Activated T-cell treated with anti-CD3 and anti-CD28 coated beads, Interleukin-2, amount 50 U/mL, for 24 hours (primary cell): ENCODE data around the gene TAF13.

Experiments
- DNase-seq: peaks from one replicate; pipeline ENCODE4 v3.0.0-alpha.2; 2020
- H3K27ac Mint-ChIP-seq: 2 replicates; pipeline ENCODE4 v1.8.0; 2020; ENCODE audit warnings: mild to moderate bottlenecking, mixed read lengths
- H3K27me3 Mint-ChIP-seq: 2 replicates; pipeline ENCODE4 v1.8.0; 2020; ENCODE audit warnings: mixed read lengths
- H3K36me3 Mint-ChIP-seq: 2 replicates; pipeline ENCODE4 v1.8.0; 2020; ENCODE audit warnings: low read depth, mixed read lengths
- H3K4me1 Mint-ChIP-seq: 2 replicates; pipeline ENCODE4 v1.8.0; 2020; ENCODE audit warnings: low read depth, mixed read lengths
- H3K4me3 Mint-ChIP-seq: 2 replicates; pipeline ENCODE4 v1.8.0; 2020; ENCODE audit warnings: mild to moderate bottlenecking, moderate library complexity, mixed read lengths
- H3K9me3 Mint-ChIP-seq: 2 replicates; pipeline ENCODE4 v1.8.0; 2020; ENCODE audit warnings: mixed read lengths

TAF13 gene

DNA sequence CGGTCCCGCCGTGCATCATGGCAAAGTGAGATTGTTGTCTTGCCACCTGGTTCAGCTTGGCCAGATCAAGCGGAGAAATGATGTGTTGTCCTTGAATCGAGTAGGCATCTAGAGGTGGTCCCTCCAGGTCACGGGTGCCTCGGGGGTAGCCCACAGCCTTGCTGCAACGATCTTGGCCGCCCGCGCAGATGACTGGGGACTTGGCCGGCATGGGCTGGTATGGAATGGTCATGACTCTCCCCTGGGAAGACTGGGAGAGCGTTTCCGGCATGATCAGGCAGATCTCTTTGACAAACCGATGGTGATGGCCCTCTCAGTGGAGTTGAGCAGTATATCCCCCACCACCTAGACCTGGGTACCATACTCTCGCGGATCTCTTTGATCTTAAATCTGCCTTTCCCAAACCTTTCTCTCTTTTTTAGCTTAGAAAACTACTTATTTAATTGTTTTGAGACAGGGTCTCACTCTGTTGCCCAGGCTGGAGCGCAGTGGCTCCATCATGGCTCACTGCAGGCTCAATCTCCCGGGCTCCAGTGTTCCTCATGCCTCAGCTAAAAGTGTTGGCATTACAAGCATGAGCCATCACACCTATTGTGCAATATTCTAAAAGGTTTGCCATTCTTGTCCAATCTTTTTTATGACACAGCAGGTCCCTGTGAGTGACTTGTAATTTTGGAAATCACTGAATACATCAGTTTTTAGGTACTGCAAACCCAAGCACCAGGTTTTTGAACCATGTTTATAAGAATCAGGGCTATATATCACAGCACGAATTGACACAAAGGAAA, 28.8 kb upstream of the TAF13 start:
- H3K27me3 Mint-ChIP-seq, result no peaks in the 10 kb centered on the region
- no peaks in the 10 kb centered on the region for H3K9me3 Mint-ChIP-seq
- no peak for DNase-seq
- H3K27ac Mint-ChIP-seq, result no peak overlapping the region
- peaks cover 17% of the 10 kb centered on the region for H3K4me1 Mint-ChIP-seq
- no peak overlapping the region for H3K4me3 Mint-ChIP-seq
- peaks cover 45% of the 10 kb centered on the region for H3K36me3 Mint-ChIP-seq

DNA sequence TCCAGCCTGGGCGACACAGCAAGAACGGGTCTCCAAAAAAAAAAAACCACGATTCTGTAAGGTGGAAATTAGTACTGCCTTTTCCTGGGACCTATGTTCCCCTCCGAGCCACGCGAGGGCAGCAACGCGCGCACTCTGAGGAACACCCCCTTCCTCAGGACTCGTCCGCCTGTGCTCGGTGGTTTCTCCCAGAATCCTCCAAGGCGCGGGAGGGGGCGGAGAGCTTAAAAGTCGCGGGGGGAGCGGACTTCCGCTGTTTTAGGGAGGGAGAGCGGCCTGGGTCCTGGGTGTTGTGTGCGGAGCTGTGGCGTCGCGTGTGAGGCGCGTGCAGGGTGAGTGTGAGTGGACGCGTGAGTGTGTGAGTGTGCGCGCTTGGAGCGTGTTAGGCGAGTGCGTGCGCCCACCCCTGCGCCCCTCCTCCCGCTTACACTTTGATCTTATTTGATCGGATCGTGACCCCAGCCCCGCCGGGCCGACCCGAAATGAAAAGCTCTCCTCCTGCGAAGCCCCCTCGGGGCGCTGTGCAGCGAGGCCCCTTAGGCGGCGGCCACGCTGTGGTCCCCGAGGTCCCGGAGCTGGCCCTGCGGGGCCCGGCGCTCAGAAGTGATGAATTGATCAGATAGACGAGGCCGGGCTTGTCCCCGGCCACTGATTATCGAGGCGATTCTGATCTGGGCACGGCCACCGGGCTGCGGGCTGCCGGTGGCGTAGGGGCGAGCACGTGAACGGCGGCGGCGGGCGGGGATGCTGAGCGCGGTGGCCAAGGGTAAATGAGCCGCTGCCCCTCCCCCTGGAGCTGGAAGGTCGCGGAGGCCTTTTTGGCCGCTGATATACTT, 24.4 kb upstream of the TAF13 start:
- DNase-seq, result peak; percentile 97
- Mint-ChIP-seq H3K36me3 (peaks cover 63% of the 10 kb centered on the region), H3K9me3 (no peaks in the 10 kb centered on the region), H3K4me3 (peak overlapping the region; percentile 95), H3K4me1 (peaks cover 21% of the 10 kb centered on the region), H3K27me3 (no peaks in the 10 kb centered on the region), H3K27ac (peak overlapping the region; percentile 96)

GRCh38 chr1:109096120-109096519, 20.3 kb upstream of the TAF13 start:
- Mint-ChIP-seq H3K4me1 (peaks cover 36% of the 10 kb centered on the region), H3K4me3 (no peak overlapping the region), H3K27ac (peak overlapping the region; percentile 29), H3K36me3 (peaks cover 68% of the 10 kb centered on the region), H3K9me3 (no peaks in the 10 kb centered on the region), H3K27me3 (no peaks in the 10 kb centered on the region)
- no peak for DNase-seq

DNA sequence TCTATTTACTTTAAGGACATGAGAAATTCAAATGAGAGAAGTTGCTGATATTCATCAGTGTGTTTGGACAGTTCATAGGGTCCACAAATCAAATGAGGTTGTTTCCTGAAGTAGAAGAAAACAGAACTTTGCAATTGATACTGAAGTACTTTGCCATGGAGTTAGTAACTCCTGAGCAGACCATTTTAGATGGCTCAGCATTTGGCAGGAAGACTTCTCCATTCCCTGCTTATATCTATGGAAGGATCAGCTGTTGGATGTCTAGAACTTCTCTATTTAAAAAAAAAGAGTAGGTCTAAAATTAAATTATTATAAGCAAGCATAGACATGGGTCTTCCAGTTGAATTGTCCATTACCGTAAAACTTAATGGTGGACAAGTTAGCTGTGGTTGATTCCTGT, 19.8 kb upstream of the TAF13 start:
- Mint-ChIP-seq H3K4me3 (no peak overlapping the region), H3K27ac (no peak overlapping the region), H3K4me1 (peaks cover 36% of the 10 kb centered on the region), H3K9me3 (no peaks in the 10 kb centered on the region), H3K27me3 (no peaks in the 10 kb centered on the region), H3K36me3 (peaks cover 66% of the 10 kb centered on the region)
- DNase-seq, result no peak

DNA sequence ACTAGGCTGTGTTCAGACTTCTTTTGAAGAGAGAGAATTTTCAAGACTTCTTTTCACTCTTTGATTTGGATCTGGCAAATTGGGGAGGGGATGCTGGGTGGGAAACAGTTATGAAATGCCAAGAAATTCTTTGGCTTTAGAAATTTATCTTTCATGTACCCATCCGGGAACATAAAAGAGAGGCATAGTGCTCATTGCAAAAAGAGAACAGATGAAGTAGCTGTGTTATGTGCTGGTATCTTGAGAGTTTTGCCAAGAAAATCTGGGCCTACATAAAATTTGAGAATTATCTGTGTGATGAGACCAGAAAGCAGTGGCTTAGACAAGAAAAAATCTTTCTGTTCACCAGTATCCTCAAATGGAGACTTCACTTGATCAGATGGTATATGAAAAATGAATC, 19.1 kb upstream of the TAF13 start:
- Mint-ChIP-seq H3K4me1 (peaks cover 38% of the 10 kb centered on the region), H3K27ac (peak overlapping the region; percentile 79), H3K27me3 (no peaks in the 10 kb centered on the region), H3K36me3 (peaks cover 68% of the 10 kb centered on the region), H3K4me3 (no peak overlapping the region), H3K9me3 (no peaks in the 10 kb centered on the region)
- DNase-seq, result no peak

DNA sequence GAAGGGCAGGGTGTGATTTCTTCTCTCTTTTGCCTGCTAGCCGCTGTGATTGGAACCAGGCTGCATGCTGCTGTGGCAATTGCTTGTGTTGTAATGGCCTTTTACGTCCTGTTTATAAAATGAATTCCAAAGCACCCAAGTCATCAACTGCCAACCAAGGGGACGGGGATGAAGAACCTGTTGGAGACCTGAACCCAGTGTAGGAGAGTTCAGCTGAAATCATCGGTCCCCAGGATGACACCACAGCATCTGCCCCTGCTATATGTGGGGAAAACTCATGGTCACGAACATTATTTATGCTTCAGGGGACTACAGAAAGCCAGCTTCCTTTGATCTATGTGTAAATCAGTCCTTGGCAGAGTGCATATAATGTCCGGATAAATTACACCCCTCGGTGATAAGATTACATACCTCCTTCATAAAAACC, 18.6 kb upstream of the TAF13 start:
- H3K4me1 Mint-ChIP-seq, result peaks cover 40% of the 10 kb centered on the region
- H3K9me3 Mint-ChIP-seq, result no peaks in the 10 kb centered on the region
- peaks cover 70% of the 10 kb centered on the region for H3K36me3 Mint-ChIP-seq
- H3K27me3 Mint-ChIP-seq, result no peaks in the 10 kb centered on the region
- peak overlapping the region; percentile 79 for H3K27ac Mint-ChIP-seq
- no peak overlapping the region for H3K4me3 Mint-ChIP-seq
- DNase-seq, result no peak

GRCh38 chr1:109091839-109092193, 16.0 kb upstream of the TAF13 start:
- peak overlapping the region; percentile 97 for H3K27ac Mint-ChIP-seq
- H3K4me1 Mint-ChIP-seq, result peaks cover 38% of the 10 kb centered on the region
- no peaks in the 10 kb centered on the region for H3K27me3 Mint-ChIP-seq
- H3K4me3 Mint-ChIP-seq, result peak overlapping the region; percentile 86
- no peaks in the 10 kb centered on the region for H3K9me3 Mint-ChIP-seq
- H3K36me3 Mint-ChIP-seq, result peaks cover 69% of the 10 kb centered on the region
- DNase-seq, result no peak

DNA sequence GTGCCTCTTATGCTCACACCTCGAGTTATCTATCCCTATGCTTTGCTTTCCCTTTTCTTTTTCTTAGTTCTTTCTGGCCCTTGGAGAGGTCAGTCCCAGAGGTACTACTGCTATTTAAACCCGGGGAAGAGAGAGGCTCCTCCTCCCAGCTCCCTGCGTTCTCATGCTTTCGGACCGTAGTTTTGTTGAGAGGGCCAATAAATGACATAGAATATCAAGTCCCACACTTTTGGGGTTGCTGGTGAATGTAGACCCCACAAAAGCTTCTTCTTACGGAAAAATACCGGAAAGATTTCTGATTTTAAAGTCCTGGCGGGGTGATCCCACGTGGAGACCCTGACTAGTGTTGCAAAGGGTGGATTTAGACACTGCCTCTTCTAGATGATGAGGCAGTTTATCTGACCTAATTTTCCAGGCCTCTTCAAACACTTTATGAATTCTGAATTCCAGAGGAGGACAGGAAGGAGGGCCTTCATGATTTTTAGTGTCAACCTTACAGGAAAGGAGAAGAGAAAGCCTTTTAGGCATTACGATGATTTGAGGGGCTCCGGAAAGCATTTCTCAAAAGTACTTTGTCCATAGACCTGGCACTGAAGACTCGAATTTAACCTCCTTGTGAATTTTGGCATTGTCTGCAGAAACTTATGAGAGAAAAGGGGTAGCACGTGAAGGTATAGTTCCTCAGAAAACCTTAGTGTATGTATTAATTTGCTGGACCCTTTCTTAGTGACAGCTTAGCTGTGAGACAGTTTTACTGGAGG, 15.5 kb upstream of the TAF13 start:
- no peak for DNase-seq
- no peaks in the 10 kb centered on the region for H3K27me3 Mint-ChIP-seq
- peak overlapping the region; percentile 97 for H3K27ac Mint-ChIP-seq
- peaks cover 38% of the 10 kb centered on the region for H3K4me1 Mint-ChIP-seq
- no peaks in the 10 kb centered on the region for H3K9me3 Mint-ChIP-seq
- H3K4me3 Mint-ChIP-seq, result peak overlapping the region; percentile 86
- H3K36me3 Mint-ChIP-seq, result peaks cover 63% of the 10 kb centered on the region

- H3K9me3 Mint-ChIP-seq, result no peaks in the 10 kb centered on the region
- peak within 1 kb of the TSS; percentile 97 for H3K27ac Mint-ChIP-seq
- H3K4me3 Mint-ChIP-seq, result peak within 1 kb of the TSS; percentile 86
- H3K4me1 Mint-ChIP-seq, result peaks cover 36% of the 10 kb centered on the region
- no peaks in the 10 kb centered on the region for H3K27me3 Mint-ChIP-seq
- peaks cover 55% of the 10 kb centered on the region for H3K36me3 Mint-ChIP-seq
- DNase-seq, result peak; percentile 89
These were observed 14.6 kb upstream of the TAF13 start, which contains the start of gene TMEM167B for GRCh38 chr1:109090196-109091077. TSS of gene TMEM167B (plus strand) at chr1:109090764. CDS start at chr1:109090873, 109 bp downstream.

DNA sequence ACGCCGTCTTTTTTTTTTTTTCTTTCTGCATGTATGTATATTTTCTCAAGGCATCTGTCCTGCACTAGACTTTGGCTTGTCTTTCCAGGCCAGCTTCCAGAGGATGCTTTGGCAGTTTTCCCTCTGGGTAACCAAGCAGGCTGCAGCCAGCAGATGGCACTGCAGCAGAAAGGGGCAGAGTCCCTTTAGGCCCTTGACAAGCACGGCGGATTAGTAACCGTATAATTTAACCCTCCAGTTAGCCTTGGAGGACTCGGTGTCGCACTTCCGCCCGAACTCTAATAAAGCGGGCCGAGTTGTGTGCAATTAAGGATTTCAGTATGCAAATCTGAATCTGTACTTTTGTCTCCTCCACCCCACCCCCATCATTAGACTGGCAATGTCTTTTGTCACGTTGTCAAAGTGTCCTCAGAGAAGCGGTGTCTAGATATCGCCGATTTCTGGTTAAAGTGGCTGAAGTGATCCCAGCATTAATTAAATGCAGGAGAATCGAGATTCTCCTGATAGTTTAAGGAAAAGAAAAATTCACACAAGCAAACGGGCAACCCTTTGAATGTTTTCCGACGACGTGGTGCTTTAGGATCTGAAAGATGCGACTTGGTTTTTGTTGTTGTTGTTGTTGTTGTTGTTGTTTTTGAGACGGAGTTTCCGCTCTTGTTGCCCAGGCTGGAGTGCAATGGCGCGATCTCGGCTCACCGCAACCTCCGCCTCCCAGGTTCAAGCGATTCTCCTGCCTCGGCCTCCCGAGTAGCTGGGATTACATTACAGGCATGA, 13.6 kb upstream of the TAF13 start:
- Mint-ChIP-seq H3K36me3 (peaks cover 46% of the 10 kb centered on the region), H3K9me3 (no peaks in the 10 kb centered on the region), H3K27ac (peak overlapping the region; percentile 97), H3K4me3 (peak overlapping the region; percentile 86), H3K27me3 (no peaks in the 10 kb centered on the region), H3K4me1 (peaks cover 29% of the 10 kb centered on the region)
- DNase-seq, result peak; percentile 63

GRCh38 chr1:109084563-109085517, 9.0 kb upstream of the TAF13 start:
- H3K4me3 Mint-ChIP-seq, result no peak overlapping the region
- no peak for DNase-seq
- peaks cover 4% of the 10 kb centered on the region for H3K36me3 Mint-ChIP-seq
- H3K27me3 Mint-ChIP-seq, result no peaks in the 10 kb centered on the region
- H3K9me3 Mint-ChIP-seq, result no peaks in the 10 kb centered on the region
- H3K4me1 Mint-ChIP-seq, result peaks cover 5% of the 10 kb centered on the region
- no peak overlapping the region for H3K27ac Mint-ChIP-seq

GRCh38 chr1:109083923-109084322, 8.1 kb upstream of the TAF13 start:
- H3K27me3 Mint-ChIP-seq, result no peaks in the 10 kb centered on the region
- H3K36me3 Mint-ChIP-seq, result no peaks in the 10 kb centered on the region
- no peak for DNase-seq
- no peaks in the 10 kb centered on the region for H3K9me3 Mint-ChIP-seq
- no peaks in the 10 kb centered on the region for H3K4me1 Mint-ChIP-seq
- H3K4me3 Mint-ChIP-seq, result no peak overlapping the region
- H3K27ac Mint-ChIP-seq, result peak overlapping the region; percentile 22
